PFSK-1 (cell line): ENCODE results near the gene FER.

Source experiments
- FOXP2 ChIP-seq: optimal IDR thresholded peaks from 2 replicates; pipeline ENCODE3; 2011; ENCODE audit warnings: borderline replicate concordance, control low read depth, inconsistent platforms; ENCODE audit not compliant: insufficient read depth; ENCODE audit errors: extremely low read length, extremely low read depth
- POLR2AphosphoS5 ChIP-seq: IDR thresholded peaks from 2 replicates; pipeline ENCODE4 v1.6.1; 2012; ENCODE audit warnings: low read depth, mild to moderate bottlenecking, control low read depth, low read length, moderate library complexity
- SIN3A ChIP-seq: IDR thresholded peaks from 2 replicates; pipeline ENCODE4 v1.6.1; 2012; ENCODE audit warnings: mild to moderate bottlenecking, low read length, moderate library complexity, borderline replicate concordance; ENCODE audit not compliant: insufficient read depth
- TAF1 ChIP-seq: IDR thresholded peaks from 2 replicates; pipeline ENCODE4 v1.6.1; 2012; ENCODE audit warnings: low read length, control low read depth, borderline replicate concordance; ENCODE audit not compliant: insufficient read depth
- TF ChIP-seq, protein P1 (sequence below), 2 experiments: IDR thresholded peaks; 2 replicates each; pipeline versions ENCODE4 v1.6.1 to v1.8.0; 2011 to 2012; ENCODE audit warnings: low read depth in 2 of 2, low read length in 2 of 2, control low read depth in 1 of 2, inconsistent platforms in 1 of 2, mild to moderate bottlenecking in 1 of 2, moderate library complexity in 1 of 2; ENCODE audit not compliant: insufficient read depth in 1 of 2

DNA sequence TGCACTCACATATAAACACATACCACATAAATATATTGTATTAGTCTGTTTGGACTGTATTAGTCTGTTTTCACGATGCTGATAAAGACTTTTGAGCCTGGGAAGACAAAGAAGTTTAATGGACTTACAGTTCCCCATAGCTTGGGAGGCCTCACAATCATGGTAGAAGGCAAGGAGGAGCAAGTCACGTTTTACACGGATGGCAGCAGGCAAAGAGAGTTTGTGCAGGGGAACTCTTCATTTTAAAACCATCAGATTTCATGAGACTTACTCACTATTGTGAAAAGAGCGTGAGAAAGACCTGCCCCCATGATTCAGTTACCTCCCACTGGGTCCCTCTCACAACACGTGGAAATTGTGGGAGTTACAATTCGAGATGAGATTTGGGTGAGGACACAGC, 133.4 kb downstream of the FER start:
- TF ChIP-seq TAF1 (no peak), POLR2AphosphoS5 (no peak), SIN3A (no peak), FOXP2 (no peak)
- TF ChIP-seq, protein P1, sequence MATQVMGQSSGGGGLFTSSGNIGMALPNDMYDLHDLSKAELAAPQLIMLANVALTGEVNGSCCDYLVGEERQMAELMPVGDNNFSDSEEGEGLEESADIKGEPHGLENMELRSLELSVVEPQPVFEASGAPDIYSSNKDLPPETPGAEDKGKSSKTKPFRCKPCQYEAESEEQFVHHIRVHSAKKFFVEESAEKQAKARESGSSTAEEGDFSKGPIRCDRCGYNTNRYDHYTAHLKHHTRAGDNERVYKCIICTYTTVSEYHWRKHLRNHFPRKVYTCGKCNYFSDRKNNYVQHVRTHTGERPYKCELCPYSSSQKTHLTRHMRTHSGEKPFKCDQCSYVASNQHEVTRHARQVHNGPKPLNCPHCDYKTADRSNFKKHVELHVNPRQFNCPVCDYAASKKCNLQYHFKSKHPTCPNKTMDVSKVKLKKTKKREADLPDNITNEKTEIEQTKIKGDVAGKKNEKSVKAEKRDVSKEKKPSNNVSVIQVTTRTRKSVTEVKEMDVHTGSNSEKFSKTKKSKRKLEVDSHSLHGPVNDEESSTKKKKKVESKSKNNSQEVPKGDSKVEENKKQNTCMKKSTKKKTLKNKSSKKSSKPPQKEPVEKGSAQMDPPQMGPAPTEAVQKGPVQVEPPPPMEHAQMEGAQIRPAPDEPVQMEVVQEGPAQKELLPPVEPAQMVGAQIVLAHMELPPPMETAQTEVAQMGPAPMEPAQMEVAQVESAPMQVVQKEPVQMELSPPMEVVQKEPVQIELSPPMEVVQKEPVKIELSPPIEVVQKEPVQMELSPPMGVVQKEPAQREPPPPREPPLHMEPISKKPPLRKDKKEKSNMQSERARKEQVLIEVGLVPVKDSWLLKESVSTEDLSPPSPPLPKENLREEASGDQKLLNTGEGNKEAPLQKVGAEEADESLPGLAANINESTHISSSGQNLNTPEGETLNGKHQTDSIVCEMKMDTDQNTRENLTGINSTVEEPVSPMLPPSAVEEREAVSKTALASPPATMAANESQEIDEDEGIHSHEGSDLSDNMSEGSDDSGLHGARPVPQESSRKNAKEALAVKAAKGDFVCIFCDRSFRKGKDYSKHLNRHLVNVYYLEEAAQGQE (IDR thresholded peaks at IDR 0.05; ENCODE audit: insufficient read depth in 1 of 2, low read depth in 2 of 2, low read length in 2 of 2) = no peak
